ENCODE data around the gene APPBP2.
"Not testable (repeated sequence)": the region's sequence is repeated elsewhere in the genome, so short reads cannot be mapped to it uniquely, and the experiment has no call there.

The APPBP2 gene, protein sequence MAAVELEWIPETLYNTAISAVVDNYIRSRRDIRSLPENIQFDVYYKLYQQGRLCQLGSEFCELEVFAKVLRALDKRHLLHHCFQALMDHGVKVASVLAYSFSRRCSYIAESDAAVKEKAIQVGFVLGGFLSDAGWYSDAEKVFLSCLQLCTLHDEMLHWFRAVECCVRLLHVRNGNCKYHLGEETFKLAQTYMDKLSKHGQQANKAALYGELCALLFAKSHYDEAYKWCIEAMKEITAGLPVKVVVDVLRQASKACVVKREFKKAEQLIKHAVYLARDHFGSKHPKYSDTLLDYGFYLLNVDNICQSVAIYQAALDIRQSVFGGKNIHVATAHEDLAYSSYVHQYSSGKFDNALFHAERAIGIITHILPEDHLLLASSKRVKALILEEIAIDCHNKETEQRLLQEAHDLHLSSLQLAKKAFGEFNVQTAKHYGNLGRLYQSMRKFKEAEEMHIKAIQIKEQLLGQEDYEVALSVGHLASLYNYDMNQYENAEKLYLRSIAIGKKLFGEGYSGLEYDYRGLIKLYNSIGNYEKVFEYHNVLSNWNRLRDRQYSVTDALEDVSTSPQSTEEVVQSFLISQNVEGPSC

DNA sequence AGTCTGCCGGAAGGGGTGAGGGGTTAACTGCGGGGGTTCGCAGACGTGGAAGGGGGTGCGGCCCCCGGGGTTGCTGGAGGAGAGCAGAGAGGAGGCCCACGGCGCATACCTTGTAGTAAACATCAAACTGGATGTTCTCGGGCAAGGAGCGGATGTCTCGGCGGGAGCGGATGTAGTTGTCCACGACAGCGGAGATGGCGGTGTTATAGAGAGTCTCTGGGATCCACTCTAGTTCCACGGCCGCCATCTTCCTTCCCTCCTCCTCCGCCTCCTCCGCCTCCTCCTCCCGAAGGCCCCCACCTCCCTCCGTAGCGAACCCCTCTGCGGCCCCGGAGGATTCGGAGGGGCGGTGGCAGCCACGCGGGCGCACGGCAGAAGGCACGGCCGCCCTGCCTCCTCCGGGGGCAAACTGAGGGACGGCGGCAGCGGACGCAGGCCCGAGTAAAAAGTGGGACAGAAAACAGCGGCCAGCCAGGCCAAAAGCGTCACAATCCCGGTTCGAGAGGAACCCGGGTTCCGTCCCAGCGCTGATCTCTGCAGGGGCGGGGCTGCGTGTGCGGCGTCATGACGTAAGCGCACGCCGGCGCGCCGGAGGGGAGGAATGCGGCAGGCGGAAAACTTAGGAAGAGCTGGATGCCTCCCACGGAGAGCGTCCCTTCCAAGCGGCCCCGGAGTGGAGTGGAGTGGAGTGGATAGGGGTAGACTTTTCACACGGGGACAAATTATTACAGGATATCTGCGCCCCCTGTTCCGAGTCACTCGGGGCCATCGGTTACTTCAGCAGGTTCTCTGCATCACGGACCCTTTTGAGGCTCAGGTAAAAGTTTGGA is at the start of gene APPBP2:
APPBP2 (minus strand) TSS at position 558 of the 830 bp plus-strand sequence; CDS start at position 247, 311 bp downstream.
- DNase-seq = peak; percentile 90 to 91

DNA sequence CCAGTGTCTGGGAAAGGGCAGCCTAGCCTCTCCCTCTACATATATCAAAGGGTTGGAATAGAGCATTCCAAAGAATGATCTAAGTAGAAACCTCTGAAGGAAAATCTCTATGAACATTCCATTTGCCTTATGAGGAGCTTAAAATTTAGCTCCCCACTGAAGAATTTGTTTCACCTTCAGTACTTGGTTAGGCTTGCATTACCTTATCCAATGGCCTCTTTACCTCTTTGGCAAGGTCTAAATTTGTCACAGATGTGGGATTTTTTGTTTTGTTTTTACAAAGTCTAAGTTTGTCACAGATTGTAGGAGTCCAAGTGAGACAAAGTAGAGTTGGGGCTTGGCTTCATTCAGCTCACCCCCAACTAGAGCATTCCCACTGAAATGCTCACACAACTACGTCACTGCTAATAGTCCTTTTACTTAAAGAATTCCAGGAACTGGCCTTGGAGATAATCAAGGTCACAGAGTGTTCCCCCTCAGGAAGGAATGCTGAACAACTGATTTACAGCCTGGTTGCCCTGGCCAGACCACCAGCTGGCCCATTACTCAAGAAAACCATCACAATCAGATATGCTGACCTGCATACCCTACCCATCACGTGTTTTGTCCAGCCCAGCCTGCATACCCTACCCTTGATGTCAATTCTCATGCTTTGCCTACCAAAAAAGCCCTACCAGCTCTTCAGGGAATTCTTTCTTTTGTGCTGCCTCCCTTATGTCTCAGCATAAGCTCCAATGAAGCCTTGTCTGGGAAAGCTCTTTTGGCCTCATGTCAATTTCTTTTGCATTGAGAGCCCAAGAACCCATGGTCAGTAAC is 47.4 kb upstream of the APPBP2 start:
- no peak for DNase-seq

DNA sequence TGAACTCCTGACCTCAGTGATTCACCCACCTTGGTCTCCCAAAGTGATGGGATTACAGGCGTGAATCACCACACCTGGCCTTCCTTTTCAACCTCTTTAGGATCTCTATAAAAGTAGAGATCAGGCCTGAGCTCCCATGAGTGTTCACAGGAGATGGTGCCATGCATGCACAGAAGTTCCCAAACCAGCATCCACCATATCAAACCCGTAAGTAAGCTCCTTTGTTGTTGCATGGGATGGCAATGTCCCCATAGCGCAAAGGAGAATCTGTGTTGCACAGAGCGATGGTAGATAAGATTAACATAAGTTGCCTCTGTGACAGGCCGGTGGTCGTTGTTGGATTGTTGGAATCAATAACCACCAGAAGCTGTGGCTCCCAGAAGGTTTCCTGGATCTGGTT is 39.2 kb upstream of the APPBP2 start:
- DNase-seq = no peak

DNA sequence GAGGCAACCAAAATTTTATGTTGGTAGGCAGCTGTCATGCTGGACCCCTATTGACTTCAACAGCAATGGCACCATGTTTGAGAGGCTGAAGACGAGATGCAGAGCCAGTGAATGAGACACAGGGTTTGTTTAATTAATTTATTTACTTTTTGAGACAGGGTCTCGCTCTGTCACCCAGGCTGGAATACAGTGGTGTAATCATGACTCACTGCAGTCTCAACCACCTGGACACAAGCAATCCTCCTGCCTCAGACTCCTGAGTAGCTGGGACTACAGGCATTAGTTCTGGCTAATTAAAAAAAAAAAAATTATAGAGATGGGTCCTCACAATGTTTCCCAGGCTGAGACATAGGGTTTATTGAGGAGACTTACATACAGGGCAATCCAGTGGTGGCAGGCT is 37.7 kb upstream of the APPBP2 start:
- DNase-seq = no peak

DNA sequence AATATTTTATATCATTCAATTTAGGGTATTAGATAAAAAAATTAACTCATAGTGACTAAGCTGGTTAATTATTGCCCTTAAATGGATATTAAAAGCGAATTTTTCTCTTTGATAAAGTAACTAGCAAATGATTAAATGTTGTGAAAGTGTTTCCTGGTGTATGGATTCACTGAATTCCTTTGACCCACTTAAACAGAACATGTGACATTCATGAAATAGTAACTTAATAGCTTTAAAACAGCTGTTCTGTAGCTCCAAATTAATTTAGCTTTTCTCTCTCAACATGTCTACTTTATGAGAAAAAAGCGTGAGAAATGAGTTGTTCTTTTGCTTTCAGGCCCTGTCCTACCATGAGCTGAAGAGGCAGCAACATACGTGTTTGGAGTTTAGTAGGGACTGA is 36.4 kb upstream of the APPBP2 start:
- DNase-seq = no peak

DNA sequence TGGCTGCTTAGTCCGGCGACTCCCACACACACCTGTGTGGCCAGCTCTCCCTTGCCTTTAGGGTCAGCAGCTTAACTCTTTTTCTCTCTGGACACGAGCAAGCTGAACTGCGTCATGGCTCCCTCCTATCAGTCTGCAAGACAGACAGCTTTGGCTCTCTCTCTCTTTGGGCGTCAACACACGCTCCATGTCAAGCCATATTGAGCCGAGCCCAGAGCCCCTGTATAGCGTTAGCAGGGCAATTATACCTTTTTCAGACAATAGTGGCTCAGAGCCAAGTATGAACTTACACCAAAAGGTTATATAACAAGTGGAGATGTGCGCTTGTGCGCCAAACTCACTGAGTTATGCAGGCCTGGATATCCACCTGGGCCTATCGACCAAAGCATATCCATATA is 34.8 kb upstream of the APPBP2 start:
- no peak for DNase-seq

DNA sequence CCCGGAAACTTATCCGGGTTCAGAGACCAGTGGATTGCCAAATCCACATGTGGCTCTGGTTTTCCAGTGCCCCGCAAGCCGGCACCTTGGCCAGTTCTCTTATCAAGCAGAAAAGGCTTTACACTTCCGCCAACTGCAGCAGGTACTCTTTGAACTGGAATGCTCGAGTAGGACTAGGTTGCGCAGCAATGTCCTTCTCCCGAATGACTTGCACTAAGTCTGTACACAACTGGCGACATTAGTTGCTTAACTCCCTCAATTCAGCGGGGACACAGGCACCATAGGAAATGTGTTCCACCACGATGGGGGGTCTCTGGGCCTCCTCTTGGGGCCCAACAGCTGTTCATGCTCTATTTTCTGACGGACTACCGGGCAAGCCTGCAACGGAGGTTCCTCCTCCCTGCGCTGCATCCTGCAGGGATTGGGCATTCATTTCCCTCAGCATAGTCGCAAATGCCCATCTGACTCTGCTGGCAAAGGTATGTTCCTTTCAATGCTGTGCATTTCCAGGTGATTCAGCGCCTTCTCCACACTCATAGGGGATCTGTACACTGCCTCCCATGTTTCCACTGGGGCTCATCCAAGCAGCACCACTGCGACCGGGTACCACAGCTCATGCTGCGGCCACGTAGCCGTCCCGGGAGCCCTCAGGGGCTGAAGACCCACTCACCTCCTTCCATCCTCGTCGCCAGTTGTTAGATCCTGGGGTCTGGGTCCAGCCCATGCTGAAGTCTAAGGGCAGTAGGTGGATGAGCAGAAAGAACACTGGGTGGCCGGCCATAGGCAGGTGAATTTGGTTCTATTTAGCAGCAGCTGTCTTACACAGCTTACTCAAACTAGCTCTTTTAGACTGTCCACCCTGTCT is 34.2 kb upstream of the APPBP2 start:
- no peak for DNase-seq

DNA sequence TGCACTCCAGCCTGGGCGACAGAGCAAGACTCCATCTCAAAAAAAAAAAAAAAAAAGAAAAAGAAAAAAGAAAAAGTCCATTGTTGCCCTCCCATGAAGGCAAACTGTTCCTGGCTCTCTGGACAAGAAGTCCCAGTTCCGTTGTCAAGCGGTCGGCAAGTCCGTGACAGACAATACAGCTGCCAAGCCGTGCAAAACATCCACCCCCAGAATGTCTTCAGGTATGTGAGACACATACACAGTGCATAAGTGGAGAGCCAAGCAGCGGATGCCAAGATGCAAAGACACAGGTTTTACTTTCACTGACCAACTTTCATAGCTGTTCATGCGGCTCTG is 33.6 kb upstream of the APPBP2 start:
- no peak for DNase-seq

DNA sequence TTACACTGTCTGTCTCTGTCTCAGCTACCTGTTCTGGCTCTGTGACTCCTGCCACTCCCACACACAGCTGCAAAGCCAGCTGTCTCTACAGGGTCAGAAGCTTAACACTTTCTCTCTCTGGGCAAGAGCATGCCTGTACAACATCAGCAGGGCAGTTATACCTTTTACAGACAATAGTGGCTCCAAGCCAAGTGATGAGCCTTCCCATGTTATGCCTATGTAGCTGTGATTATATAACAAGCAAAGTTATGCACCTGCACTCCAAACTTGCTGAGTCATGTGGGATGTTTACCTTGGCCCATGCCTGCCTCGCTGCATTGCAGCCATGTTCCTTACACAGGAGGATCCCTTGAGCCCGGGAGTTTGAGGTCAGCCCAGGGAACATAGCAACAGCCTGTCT is 31.8 kb upstream of the APPBP2 start:
- no peak for DNase-seq

DNA sequence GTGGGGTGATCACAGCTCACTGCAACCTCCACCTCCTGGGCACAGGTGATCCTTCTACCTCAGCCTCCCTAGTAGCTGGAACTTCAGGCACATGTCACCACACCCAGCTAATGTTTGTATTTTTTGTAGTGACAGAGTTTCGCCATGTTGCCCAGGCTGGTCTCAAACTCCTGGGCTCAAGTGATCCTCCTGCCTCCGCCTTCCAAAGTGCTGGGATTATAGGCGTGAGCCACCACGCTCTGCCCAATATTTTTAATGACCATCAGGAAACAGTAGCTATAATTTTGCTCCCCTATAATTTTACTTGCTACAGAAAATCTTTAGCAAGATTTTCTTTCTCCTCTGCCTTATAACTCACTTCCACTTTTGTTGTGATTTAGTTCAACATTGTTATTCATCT is 29.7 kb upstream of the APPBP2 start:
- no peak for DNase-seq

DNA sequence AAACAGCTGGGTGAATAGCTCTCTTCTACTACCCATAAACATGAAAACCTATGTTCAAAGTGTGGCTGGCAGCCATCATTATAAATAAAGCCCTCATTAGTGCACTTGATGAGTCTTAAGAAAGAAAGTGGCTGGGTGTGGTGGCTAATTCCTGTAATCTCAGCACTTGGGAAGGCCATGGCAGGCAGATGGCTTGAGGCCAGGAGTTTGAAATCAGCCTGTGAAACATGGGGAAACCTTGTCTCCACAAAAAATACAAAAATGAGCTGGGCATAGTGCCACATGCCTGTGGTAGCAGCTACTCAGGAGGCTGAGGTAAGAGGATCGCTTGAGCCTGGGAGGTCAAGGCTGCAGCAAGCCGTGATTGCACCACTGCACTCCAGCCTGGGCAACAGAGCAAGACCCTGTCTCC is 28.3 kb upstream of the APPBP2 start:
- DNase-seq = no peak

DNA sequence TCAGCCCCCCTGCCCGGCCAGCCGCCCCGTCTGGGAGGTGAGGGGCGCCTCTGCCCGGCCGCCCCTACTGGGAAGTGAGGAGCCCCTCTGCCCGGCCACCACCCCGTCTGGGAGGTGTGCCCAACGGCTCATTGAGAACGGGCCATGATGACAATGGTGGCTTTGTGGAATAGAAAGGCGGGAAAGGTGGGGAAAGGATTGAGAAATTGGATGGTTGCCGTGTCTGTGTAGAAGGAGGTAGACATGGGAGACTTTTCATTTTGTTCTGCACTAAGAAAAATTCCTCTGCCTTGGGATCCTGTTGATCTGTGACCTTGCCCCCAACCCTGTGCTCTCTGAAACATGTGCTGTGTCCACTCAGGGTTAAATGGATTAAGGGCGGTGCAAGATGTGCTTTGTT is 26.2 kb upstream of the APPBP2 start:
- DNase-seq = not testable (repeated sequence)

DNA sequence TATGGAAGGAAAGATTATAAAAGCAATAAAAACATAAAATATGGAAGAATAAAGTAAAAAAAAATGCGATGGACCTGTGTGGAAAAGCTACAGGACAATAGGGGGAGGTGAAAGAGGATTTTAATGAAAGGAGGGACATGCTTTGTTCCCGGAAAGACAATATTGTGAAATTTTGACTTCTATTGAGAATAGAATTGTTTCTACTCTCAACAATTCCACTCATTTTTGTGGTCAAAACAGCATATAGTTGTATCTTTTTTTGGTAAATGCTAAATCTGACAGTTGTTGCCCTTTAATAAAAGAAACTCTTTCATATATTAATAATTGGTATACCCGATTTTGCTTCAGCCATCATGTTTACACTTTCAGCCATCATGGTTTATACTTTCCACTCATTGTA is 22.9 kb upstream of the APPBP2 start:
- DNase-seq = no peak

DNA sequence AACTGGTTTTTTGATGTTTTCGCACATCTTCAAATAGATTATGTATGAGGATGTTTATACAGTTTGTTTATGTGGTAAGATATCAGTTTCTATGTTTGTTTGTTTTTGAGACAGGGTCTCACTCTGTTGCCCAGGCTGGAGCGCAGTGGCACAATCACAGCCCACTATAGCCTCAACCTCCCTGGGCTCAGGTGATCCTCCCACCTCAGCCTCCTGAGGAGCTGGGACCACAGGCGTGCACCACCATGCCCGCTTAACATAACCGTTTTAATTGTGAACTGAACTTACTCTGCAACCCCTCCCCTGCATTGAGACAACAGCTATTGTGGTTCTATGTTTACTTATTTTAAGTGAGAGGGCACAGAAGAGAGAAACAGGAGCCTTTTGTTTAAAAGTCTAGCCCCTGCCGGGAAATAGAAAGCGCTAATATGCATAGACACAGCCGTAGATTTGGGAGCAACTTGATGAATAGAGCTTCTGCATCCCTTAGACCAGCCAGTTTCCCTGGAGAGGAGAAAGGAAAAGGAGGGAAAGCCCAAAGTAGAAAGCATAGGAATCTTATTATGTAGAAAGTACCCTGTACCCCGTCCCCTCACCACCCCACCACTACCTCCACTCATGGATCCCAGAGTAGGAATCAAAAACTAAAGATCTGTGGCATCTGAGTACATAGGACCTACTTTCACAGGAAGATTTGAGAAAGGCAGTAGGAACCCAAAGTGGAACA is 19.6 kb upstream of the APPBP2 start:
- DNase-seq = no peak

DNA sequence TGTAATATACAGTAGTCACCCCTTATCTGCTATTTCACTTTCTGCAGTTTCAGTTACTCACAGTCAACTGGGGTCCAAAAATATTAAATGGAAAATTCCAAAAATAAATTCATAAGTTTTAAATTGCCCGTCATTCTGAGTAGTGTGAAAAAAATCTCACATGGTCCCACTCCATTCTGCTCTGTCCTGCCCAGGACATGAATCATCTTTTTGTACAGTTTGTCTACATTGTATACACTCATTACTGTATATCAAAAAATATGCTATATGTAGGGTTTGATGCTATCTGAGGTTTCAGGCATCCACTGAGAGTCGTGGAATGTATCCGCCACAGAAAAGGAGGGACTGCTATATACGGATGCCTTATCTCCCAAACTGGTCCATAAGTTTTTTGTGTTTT is 16.0 kb upstream of the APPBP2 start:
- DNase-seq = no peak

DNA sequence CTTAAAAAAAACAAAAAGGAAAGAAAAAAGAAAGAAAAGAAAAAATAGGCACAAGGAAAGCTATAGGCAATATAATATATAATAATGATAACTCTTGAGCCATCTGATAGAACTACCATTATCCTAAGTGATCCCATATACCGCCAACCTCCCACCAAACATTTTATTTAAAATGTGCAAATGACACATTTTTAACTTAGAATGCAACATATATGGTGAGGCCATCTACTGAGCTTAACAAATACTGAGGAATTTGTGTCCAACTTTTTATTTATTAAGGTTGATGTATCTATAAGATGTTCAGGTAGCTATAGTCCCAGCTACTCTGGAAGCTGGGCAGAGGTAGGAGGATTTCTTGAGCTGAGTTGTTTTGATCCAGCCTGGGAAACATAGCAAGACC is 14.4 kb upstream of the APPBP2 start:
- no peak for DNase-seq

DNA sequence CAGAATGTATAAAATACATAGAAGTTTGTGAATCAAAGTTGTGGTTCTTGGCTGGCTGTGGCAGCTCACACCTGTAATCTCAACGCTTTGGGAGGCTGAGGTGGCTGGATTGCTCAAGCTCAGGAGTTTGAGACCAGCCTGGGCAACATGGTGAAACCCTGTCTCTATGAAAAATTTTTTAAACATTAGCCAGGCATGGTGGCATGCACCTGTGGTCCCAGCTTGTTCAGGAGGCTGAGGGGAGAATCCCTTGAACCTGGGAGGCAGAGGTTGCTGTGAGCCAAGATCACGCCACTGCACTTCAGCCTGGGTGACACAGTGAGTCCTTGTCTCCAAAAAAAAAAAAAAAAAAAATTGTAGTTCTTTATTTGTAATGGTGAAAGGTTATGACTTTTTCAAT is 13.8 kb upstream of the APPBP2 start:
- DNase-seq = no peak

DNA sequence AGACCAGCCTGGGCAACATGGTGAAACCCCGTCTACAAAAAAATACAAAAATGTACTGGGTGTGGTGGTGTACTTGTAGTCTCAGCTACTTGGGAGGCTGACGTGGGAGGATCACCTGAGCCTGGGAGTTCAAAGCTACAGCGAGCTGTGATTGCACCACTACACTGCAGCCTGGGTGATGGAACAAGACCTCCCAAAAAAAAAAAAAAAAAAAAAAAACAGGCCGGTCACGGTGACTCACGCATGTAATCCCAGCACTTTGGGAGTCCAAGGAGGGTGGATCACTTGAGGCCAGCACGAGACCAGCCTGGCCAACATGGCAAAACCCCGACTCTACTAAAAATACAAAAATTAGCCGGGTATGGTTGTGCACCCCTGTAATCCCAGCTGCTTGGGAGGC is 12.7 kb upstream of the APPBP2 start:
- no peak for DNase-seq

DNA sequence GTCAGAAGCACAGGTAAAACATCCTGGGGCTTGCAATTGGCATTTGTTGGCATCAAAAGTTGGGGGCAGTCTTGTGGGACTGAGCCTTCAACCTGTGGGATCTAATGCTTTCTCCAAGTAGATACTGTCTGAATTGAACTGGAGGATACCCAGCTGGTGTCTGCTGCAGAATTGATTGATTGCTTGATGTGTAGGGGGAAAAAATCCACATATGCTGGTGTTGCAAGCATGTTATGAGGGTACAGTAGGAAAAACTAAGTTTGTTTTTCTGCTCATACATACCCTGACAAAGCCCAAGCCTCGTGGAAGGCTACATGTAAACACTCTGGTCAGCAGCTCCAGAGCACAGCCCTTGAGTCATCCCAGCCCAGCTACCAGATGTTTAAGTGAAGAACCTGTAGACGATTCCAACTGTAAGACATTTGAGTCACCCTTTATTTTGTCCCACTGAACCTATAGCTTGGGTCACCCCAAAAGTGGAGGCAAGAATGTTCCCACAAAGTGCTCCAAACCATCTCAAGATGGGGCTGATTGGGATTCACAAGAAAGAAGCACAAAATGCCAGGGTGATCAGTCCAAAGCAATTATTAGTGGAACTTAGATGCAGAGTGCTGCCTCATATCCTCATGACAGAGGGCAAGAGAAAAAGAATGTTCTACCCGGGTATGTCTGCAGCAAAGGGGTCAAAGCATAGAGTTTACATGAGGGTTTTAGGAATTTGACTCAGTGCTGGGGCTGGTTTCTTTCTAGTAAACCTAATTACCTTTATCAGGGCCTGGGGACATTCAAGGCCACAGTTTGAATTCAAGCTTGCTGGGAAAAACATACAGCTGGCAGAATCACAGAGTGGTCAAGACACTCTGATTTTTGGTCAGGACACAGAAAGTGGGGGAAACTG is 9.6 kb upstream of the APPBP2 start:
- DNase-seq = no peak

DNA sequence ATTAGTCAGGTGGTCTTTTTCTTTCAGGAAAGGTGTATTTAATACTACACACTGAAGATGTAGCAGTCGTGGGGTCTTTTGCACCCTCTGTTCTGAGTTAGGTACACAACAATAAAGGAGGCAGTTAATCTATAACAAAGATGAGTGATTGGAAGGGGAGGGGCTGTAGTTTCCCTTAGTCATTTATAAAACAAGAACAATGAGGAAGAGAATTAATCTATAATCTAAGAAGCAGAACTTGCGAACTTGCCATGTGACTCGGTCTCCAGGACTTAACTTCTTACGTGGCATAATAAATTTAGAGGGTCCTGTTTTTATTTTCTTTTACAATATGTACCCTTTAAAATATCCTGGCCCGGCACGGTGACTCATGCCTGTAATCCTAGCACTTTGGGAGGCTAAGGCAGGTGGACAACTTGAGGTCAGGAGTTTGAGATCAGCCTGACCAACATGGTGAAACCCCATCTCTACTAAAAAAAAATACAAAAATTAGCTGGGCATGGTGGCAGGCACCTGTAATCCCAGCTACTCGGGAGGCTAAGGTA is 8.6 kb upstream of the APPBP2 start:
- DNase-seq = no peak
